CD14-positive monocyte (primary cell): ENCODE measurements around the gene LIMCH1. TPM values are rescaled to one million over a fixed set of nuclear protein-coding genes. Genes with fewer than 3 reads are reported as not detected.

Source experiments
- DNase-seq, 3 donors: peaks; one replicate each; pipeline ENCODE4 v3.0.0-alpha.2; 2011 to 2022
- H2AFZ ChIP-seq: 2 replicates; pipeline ENCODE4 v1.6.0; 2012; ENCODE audit warnings: mild to moderate bottlenecking, low read depth, low read length, inconsistent platforms; ENCODE audit not compliant: insufficient read depth, poor library complexity, severe bottlenecking
- H3K27ac ChIP-seq, 2 donors: 1 replicate in 1 of 2; 2 replicates in 1 of 2; pipeline ENCODE4 v1.5.1; 2012 to 2013; ENCODE audit warnings: low read length in 2 of 2, control low read depth in 1 of 2, inconsistent platforms in 1 of 2, low read depth in 1 of 2, mild to moderate bottlenecking in 1 of 2
- H3K27me3 ChIP-seq, 2 donors: one replicate each; pipeline versions ENCODE4 v1.6.0 to v1.6.1; 2011 to 2013; ENCODE audit warnings: low read length in 2 of 2; ENCODE audit not compliant: control insufficient read depth in 2 of 2, insufficient read depth in 2 of 2
- H3K36me3 ChIP-seq, 2 donors: replicated peaks in 1 of 2; 1 replicate in 1 of 2; 2 replicates in 1 of 2; pipeline versions ENCODE4 v1.5.1 to v1.6.1; 2012 to 2013; ENCODE audit warnings: low read length in 2 of 2, control low read depth in 1 of 2, inconsistent platforms in 1 of 2, mild to moderate bottlenecking in 1 of 2; ENCODE audit not compliant: insufficient read depth in 2 of 2, control insufficient read depth in 1 of 2
- H3K4me1 ChIP-seq, 2 donors: 1 replicate in 1 of 2; 2 replicates in 1 of 2; pipeline versions ENCODE4 v1.5.1 to v1.6.1; 2012 to 2013; ENCODE audit warnings: low read length in 2 of 2, control low read depth in 1 of 2, inconsistent platforms in 1 of 2, mild to moderate bottlenecking in 1 of 2, moderate library complexity in 1 of 2; ENCODE audit not compliant: insufficient read depth in 2 of 2, control insufficient read depth in 1 of 2
- H3K4me2 ChIP-seq: replicated peaks from 2 replicates; pipeline ENCODE3; 2012; ENCODE audit warnings: low read length, moderate library complexity, mild to moderate bottlenecking; ENCODE audit not compliant: poor library complexity, severe bottlenecking; ENCODE audit errors: extremely low read depth
- H3K4me3 ChIP-seq, 3 experiments: fragments of 200-600 bp in 1 of 3; sonication (generic) in 1 of 3; replicated peaks in 1 of 3; 1 replicate in 2 of 3; 2 replicates in 1 of 3; pipeline ENCODE4 v1.5.1; 2011 to 2013; ENCODE audit warnings: low read length in 3 of 3, mild to moderate bottlenecking in 3 of 3, control low read depth in 2 of 3, low read depth in 2 of 3, inconsistent platforms in 1 of 3, moderate library complexity in 1 of 3
- H3K79me2 ChIP-seq: 2 replicates; pipeline ENCODE4 v1.6.0; 2012; ENCODE audit warnings: mild to moderate bottlenecking, control low read depth, inconsistent platforms, low read length, moderate library complexity; ENCODE audit not compliant: insufficient read depth
- H3K9ac ChIP-seq: 2 replicates; pipeline ENCODE4 v1.6.0; 2017; ENCODE audit warnings: low read length, mild to moderate bottlenecking; ENCODE audit not compliant: insufficient read depth, poor library complexity, severe bottlenecking
- H3K9me3 ChIP-seq, 2 donors: replicated peaks in 1 of 2; 1 replicate in 1 of 2; 2 replicates in 1 of 2; pipeline versions ENCODE4 v1.5.1 to v1.6.1; 2012 to 2013; ENCODE audit warnings: low read length in 2 of 2, control low read depth in 1 of 2; ENCODE audit not compliant: control insufficient read depth in 1 of 2, insufficient read depth in 1 of 2
- H4K20me1 ChIP-seq: 2 replicates; pipeline ENCODE4 v1.6.0; 2012; ENCODE audit warnings: mild to moderate bottlenecking, low read length, control low read depth, moderate library complexity; ENCODE audit not compliant: insufficient read depth
- H3K27ac Mint-ChIP-seq, 7 donors: one replicate each; pipeline ENCODE4 v1.8.0; 2020; ENCODE audit warnings: mild to moderate bottlenecking in 7 of 7, mixed read lengths in 7 of 7, moderate library complexity in 6 of 7, inconsistent platforms in 2 of 7
- H3K27me3 Mint-ChIP-seq, 3 donors: one replicate each; pipeline ENCODE4 v1.8.0; 2021 to 2022; ENCODE audit warnings: low read depth in 3 of 3, mild to moderate bottlenecking in 3 of 3, mixed read lengths in 3 of 3, moderate library complexity in 3 of 3, inconsistent platforms in 1 of 3
- H3K36me3 Mint-ChIP-seq, 2 donors: one replicate each; pipeline ENCODE4 v1.8.0; 2020; ENCODE audit warnings: mixed read lengths in 2 of 2, inconsistent platforms in 1 of 2, mild to moderate bottlenecking in 1 of 2
- H3K4me1 Mint-ChIP-seq: one replicate; pipeline ENCODE4 v1.8.0; 2020; ENCODE audit warnings: mild to moderate bottlenecking, mixed read lengths
- H3K4me3 Mint-ChIP-seq, 2 donors: one replicate each; pipeline ENCODE4 v1.8.0; 2020; ENCODE audit warnings: mild to moderate bottlenecking in 2 of 2, mixed read lengths in 2 of 2, moderate library complexity in 1 of 2
- H3K9me3 Mint-ChIP-seq, 7 donors: one replicate each; pipeline ENCODE4 v1.8.0; 2020 to 2022; ENCODE audit warnings: mixed read lengths in 7 of 7, mild to moderate bottlenecking in 6 of 7, moderate library complexity in 6 of 7, inconsistent platforms in 2 of 7
- CTCF ChIP-seq: fragments of 200-600 bp; IDR thresholded peaks from one replicate; pipeline ENCODE4 v1.8.0; 2022; ENCODE audit warnings: antibody characterized with exemption, mild to moderate bottlenecking
- WGBS: methylation state at CpG from one replicate; pipeline ENCODE4 v1.1.5; 2013; ENCODE audit warnings: missing lambda C conversion rate; ENCODE audit not compliant: insufficient coverage; 5-methylcytosine and 5-hydroxymethylcytosine counted together
- intact Hi-C, 2 donors: fragments of 100-400 bp; cut with micrococcal nuclease; formaldehyde crosslinking; loops; one replicate each; pipeline versions ENCODE4 v1.15.0 to v1.15.1; 2023
- polyA plus RNA-seq, 3 donors: library from polyadenylated mRNA; depleted of rRNA in 1 of 3; unstranded in 2 of 3; stranded (reverse) in 1 of 3; fragments of 300-500 nt in 2 of 3; fragments of >200 nt in 1 of 3; fragmentation: Illumina TruSeq in 2 of 3; gene quantifications; 1 replicate in 2 of 3; 2 replicates in 1 of 3; pipeline ENCODE4 v1.2.3, GENCODE V29; 2012 to 2021

Gene LIMCH1
- polyA plus RNA-seq, 3 donors = 0.25 to 0.64 (median 0.32) TPM

DNA sequence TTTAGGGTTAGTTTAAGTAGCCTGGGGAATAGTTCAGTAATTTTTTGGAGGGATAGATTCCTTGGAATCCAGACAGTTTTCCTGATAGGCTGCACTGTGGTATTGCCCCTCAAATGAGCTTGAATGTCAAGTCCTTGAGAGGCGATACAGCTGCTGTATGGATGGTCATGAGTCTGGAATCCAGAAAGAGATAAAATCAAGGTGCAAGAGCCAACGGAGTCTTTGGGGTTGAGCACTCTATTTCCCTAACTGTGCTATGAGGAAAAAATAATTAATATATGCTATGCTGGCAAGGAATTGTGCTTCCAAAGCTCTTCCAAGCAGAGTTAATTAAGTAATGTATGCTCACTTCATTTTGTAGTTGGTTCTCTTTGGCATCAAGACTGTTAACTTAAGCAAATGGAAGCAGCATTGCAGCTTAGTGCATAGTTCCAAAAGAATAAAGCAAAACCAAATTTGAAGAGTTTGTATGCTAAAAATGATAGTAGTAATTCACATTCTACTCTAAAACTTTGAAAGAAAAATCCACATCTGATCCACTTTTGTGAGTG, 48.8 kb downstream of the LIMCH1 start:
- Mint-ChIP-seq H3K4me1 (no peaks in the 10 kb centered on the region), H3K4me3 (no peak overlapping the region), H3K27me3 (peaks cover 0 to 3% (median 3%) of the 10 kb centered on the region in 3 donors), H3K36me3 (no peaks in the 10 kb centered on the region), H3K9me3 (peaks cover 3 to 11% (median 7%) of the 10 kb centered on the region in 7 donors), H3K27ac (no peak overlapping the region)
- no peaks in the 10 kb centered on the region for H3K27me3 ChIP-seq
- no peaks in the 10 kb centered on the region for H3K9me3 ChIP-seq
- no peak for DNase-seq
- WGBS = 100% methylated on average over 1 of the region's 2 CpGs
- intact Hi-C loops = no loop called here
- no peak overlapping the region for H3K9ac ChIP-seq
- H3K27ac ChIP-seq = no peak overlapping the region
- H3K4me3 ChIP-seq = no peak overlapping the region
- no peaks in the 10 kb centered on the region for H3K4me1 ChIP-seq
- H3K4me2 ChIP-seq = no peak overlapping the region
- no peaks in the 10 kb centered on the region for H3K36me3 ChIP-seq
- TF ChIP-seq CTCF = no peak
- no peaks in the 10 kb centered on the region for H4K20me1 ChIP-seq
- H2AFZ ChIP-seq = no peak overlapping the region
- no peaks in the 10 kb centered on the region for H3K79me2 ChIP-seq

- no peak overlapping the region for H3K4me3 Mint-ChIP-seq
- H3K9me3 Mint-ChIP-seq = peaks cover 4 to 11% (median 7%) of the 10 kb centered on the region in 7 donors
- Histone ChIP-seq H3K4me3 (no peak overlapping the region), H3K27ac (no peak overlapping the region), H2AFZ (no peak overlapping the region), H3K4me1 (no peaks in the 10 kb centered on the region), H3K36me3 (no peaks in the 10 kb centered on the region), H3K9me3 (no peaks in the 10 kb centered on the region), H3K79me2 (no peaks in the 10 kb centered on the region), H3K4me2 (no peak overlapping the region), H4K20me1 (no peaks in the 10 kb centered on the region), H3K27me3 (no peaks in the 10 kb centered on the region), H3K9ac (no peak overlapping the region)
- no peaks in the 10 kb centered on the region for H3K4me1 Mint-ChIP-seq
- intact Hi-C loops = no loop called here
- no peak overlapping the region for H3K27ac Mint-ChIP-seq
- H3K36me3 Mint-ChIP-seq = no peaks in the 10 kb centered on the region
- DNase-seq = no peak
- WGBS = 83% methylated on average over 2 of the region's 3 CpGs
- TF ChIP-seq CTCF = no peak
- peaks cover 0 to 3% (median 3%) of the 10 kb centered on the region in 3 donors for H3K27me3 Mint-ChIP-seq
Observed at GRCh38 chr4:41587286-41587685, 49.3 kb downstream of the LIMCH1 start.
